Heart left ventricle (tissue), 13 donors: Measurements from ENCODE around the gene PCK2.

Experiments used
- CTCF ChIP-seq, 12 donors: fragments of 200-600 bp; sonication (generic) in 4 of 12; IDR thresholded peaks; one replicate each; pipeline versions ENCODE4 v1.5.0 to v1.8.0; 2018 to 2022; ENCODE audit warnings: antibody characterized with exemption in 12 of 12, mild to moderate bottlenecking in 5 of 12
- POLR2A ChIP-seq, 2 donors: fragments of 450-650 bp; IDR thresholded peaks; one replicate each; pipeline ENCODE4 v1.6.1; 2017; ENCODE audit warnings: antibody characterized with exemption in 2 of 2, mild to moderate bottlenecking in 2 of 2, moderate library complexity in 2 of 2
- donor health status: ischemic (EF 13 %, LVEDD 7.1; RV severe dilation, severe dysfunction).
- donor health status: DM: no; HTN: yes; CAD: no.
- donor health status: DM: no; HTN: no; CAD: no.
- donor health status: ischemic (EF 25% LVEDD 6.9; RV normal size, moderate dysfunction).
- donor health status: ischemic (EF 25% LVEDD 5.7; RV mildly dilated, moderate dysfunction).
- donor health status: ischemic (EF 35%, LVEDD 5.7; RV mildly dilated, moderate dysfunction).
- donor health status: nonischemic (EF 11% LVEDD 7.7; RV severe dilation, severe dysfunction).
- donor health status: DM: yes; HTN: yes; CAD: no.
- donor health status: PGD.
- donor health status: ischemic (EF 29% LVEDD 5.4; RV normal size, mild dysfunction).
- donor health status: nonischemic (EF 23%, LVEDD 6.1; RV moderate dilation, normal function).

DNA sequence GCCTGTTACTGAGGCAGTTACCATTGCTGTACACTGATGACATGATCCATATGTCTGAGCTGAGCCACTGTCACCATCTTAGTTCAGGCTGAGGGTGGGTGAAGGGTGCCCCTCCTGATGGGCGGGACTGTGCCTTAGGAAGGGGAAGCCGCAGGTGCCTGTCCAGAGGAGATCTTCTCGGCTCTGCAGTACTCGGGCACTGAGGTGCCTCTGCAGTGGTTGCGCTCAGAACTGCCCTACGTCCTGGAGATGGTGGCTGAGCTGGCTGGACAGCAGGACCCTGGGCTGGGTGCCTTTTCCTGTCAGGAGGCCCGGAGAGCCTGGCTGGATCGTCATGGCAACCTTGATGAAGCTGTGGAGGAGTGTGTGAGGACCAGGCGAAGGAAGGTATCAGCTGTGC is 56.9 kb downstream of the PCK2 start:
- TF ChIP-seq POLR2A (IDR thresholded peaks at IDR 0.05) (no peak), CTCF (IDR thresholded peaks at IDR 0.05) (no peak)
